Stimulated activated CD4-positive, alpha-beta T cell treated with anti-CD3 and anti-CD28 coated beads, Interleukin-15, amount 100 ng/mL, for 48 hours (primary cell): ENCODE results near the gene TBCE.

ENCODE experiments used
- DNase-seq, 2 donors: peaks; one replicate each; pipeline ENCODE4 v3.0.0-alpha.2; 2020; ENCODE audit warnings: low read depth in 2 of 2

The TBCE gene

DNA sequence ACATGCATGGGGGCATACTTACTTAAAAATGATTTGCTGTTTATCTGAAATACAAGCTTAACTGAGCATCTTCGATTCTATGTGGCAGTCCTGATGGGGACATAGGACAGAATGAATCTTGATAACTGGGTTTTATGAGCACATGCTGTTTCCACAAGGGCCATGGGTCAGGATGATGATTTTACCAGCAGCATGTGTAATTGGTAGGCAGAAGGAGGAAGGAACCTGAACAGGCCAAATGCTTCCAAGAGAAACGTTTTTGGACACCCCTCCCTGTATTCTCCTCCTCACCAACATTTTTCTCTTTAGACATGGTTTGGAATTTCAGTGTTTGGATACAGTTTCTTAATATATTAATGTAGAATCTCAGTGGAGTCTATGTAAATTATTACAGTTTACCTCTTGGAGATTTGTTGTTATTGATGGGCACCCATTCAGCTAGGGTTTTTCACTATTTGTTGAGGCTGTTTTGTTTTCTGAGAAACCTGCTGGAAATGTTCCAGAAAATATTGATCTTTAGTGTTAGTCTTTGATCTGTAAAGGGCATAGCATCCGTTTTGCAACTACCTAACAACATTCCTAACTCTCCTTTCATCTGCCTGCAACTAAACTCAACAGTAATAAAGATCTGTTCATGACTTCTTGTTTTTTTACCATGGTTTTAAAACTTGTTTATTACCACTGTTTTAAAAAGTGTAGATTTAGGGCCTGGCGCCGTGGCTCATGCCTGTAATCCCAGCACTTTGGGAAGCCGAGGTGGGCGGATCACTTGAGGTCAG lies 42.0 kb downstream of the TBCE start:
- DNase-seq: no peak

- DNase-seq: no peak
Measured at GRCh38 chr1:235410467-235410866, 43.2 kb downstream of the TBCE start.

- DNase-seq: no peak
Measured at GRCh38 chr1:235411489-235412486, 44.6 kb downstream of the TBCE start.

- peak; percentile 23 to 39 for DNase-seq
Measured at GRCh38 chr1:235415008-235415904, 48.0 kb downstream of the TBCE start.

GRCh38 chr1:235416662-235417049 lies 49.4 kb downstream of the TBCE start:
- DNase-seq: no peak

DNA sequence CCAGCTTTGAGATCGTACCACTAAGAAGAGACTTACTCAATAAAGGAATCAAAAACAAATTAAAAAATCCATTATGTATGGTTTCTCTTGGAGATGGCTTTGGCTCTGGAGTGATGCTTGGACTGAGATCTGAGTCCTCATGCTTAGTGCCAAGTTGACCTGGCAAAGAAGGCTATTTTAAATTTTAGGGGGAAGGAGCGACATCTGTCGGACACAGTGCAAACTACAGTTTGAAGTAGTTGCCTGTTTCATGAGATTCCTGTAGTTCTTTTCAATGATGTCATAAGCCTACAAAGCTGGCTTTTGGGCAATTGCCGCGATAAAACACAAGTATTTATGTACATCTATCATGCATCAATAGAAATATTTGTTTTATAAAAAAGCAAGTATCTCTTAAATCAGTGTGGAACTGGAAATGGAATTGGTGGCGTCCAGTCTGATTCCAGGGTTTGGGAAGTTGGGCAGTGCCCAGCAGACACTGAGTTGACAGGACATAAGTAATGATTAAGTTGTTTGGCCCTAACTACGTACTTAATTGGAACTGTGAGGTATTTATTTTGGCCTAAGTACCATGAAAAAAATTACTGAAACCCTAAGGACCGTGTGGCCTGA lies 50.0 kb downstream of the TBCE start:
- peak; percentile 22 to 45 for DNase-seq

GRCh38 chr1:235421751-235422150 lies 54.5 kb downstream of the TBCE start:
- no peak for DNase-seq

DNA sequence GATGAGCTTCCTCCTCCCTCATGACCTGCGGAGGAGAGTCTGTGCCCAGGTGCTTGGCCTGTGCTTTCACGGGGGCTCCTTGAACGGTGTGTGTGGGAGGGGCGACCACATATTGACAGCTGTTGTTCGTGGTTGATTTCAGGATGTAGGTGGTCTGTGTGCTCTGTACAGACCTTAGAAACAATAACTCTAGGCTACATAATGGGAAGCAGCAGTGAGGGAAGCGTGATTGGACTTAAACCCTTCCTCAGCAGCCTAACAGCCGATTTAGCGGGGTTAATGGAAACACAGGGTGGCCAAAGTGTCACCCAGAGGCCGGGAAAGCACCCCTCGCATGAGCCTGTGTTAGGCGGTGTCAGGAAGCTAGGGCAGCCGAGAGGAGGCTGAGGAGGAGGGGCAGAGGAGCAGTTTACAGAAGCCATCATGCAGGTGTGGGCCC lies 56.0 kb downstream of the TBCE start:
- no peak for DNase-seq

DNA sequence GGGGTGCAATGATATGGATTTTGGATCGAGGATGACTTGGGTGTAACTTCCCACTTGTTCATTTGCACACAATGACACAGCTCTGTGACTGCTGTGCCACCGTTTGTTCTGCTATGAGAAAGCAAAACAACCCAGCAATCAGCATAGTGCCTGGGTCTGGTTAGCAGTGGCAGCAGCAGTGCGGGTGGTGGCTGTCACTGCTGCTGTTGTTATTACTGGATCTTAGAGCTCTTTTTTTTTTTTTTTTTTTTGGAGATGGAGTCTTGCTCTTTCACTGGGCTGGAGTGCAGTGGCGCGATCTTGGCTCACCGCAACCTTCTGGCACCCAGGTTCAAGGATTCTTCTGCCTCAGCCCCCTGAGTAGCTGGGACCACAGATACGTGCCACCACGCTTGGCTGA lies 56.9 kb downstream of the TBCE start:
- no peak for DNase-seq

DNA sequence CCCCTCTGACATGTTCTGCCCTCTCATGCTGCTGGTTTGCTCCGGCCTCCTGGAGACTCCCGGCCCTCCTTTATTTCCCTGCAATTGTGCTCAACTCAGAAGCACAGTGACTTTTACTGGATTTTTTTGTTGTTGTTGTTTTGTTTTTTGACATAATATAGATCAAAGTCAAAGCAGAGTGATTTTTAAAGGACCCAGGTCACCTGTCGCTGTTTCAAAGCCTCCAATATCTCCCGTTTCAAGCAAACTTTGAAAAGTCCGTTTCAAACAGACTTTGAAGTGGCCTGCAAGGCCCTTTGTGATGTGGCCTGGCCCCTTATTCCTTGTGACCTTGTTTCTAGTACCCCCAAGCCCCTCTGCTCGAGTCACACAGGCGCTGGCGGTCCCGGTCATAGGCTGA lies 58.1 kb downstream of the TBCE start:
- DNase-seq: no peak

- DNase-seq: no peak
Measured at GRCh38 chr1:235426143-235426542, 58.9 kb downstream of the TBCE start.

GRCh38 chr1:235426680-235427079 lies 59.5 kb downstream of the TBCE start:
- DNase-seq: no peak

DNA sequence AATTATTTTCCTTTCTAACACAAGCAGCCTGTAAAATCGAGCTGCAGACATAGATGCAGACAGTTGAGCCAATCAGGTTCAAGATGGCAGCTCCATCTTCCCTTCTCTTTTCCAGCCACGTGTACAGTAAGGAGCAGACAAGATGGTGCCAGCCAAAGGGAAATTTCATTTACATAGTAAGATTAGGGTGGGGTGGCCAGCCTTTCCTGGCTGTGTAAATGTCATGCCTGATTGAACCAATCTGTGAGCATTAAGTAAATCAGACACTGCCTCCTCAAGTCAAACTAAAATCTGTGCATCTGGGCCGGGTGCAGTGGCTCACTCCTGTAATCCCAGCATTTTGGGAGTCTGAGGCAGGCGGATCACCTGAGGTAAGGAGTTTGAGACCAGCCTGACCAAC lies 60.2 kb downstream of the TBCE start:
- no peak for DNase-seq

GRCh38 chr1:235429143-235429542 lies 61.9 kb downstream of the TBCE start:
- DNase-seq: no peak

- no peak for DNase-seq
Measured at GRCh38 chr1:235430991-235431390, 63.8 kb downstream of the TBCE start.

DNA sequence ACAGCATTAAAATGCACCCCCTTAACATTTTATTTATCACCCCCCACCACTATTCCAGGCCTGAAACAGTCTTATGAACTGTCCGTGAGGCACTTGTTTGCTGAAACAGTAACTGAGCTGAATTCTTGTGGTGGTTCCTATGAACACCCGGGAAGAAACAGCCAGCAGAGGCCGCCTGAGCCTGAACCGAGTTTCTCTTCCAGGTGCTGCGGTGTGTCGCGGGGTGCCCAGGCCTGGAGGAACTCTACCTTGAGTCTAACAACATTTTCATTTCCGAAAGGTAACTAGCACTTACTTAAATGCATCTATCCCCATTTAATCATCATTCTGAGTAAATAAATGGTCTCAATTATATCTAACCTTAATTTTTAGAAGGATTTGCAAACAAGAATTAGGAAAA lies 66.8 kb downstream of the TBCE start:
- no peak for DNase-seq

GRCh38 chr1:235441159-235441685 lies 74.0 kb downstream of the TBCE start:
- DNase-seq: no peak

DNA sequence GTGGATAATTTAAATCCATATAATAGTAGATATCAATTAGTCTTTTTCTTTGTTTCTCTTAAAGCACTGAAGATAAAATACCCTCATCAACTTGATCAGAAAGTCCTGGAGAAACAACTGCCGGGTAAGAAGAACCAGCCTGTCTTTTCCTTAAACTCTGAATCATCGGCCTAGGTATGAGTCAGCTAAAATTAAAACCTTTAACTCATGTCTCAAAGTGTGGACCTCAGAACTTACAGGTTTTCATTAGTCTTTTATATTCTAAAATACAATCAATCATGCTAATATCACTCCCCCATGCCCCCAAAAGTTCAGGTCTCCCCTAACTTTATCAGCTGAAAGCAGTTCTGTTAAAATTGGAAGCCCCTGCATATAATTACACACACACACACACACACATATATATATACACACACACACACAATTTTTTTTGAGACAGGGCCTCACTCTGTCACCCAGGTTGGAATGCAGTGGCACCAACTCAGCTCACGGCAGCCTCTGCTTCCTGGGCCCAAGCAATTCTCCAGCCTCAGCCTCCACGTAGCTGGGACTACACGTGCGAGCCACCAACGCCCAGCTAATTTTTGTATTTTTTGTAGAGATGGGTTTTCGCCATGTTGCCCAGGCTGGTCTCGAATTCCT lies 75.7 kb downstream of the TBCE start:
- DNase-seq: no peak

- DNase-seq: no peak
Measured at GRCh38 chr1:235448616-235449015, 81.4 kb downstream of the TBCE start.

- DNase-seq: no peak
Measured at GRCh38 chr1:235450433-235450832, 83.2 kb downstream of the TBCE start.
